SJSA1 (cell line): ENCODE results near the gene CD276. TPM values are rescaled to one million over a fixed set of nuclear protein-coding genes. Genes with fewer than 3 reads are reported as not detected.

Experiments used
- DNase-seq, 2 experiments: peaks; one replicate each; pipeline ENCODE4 v3.0.0-alpha.2; 2015 to 2020; ENCODE audit warnings: low spot score in 2 of 2, low read depth in 1 of 2
- H3K27ac ChIP-seq: fragments of 250-450 bp; sonication (Bioruptor Pico); 2 replicates; pipeline ENCODE4 v1.5.1; 2020; ENCODE audit warnings: mild to moderate bottlenecking, moderate library complexity
- H3K27me3 ChIP-seq: fragments of 250-450 bp; sonication (Bioruptor Pico); replicated peaks from 2 replicates; pipeline ENCODE4 v1.5.1; 2020; ENCODE audit warnings: mild to moderate bottlenecking, moderate library complexity
- H3K36me3 ChIP-seq: fragments of 250-450 bp; sonication (Bioruptor Pico); 2 replicates; pipeline ENCODE4 v1.5.1; 2020; ENCODE audit warnings: mild to moderate bottlenecking
- H3K4me1 ChIP-seq: fragments of 250-450 bp; sonication (Bioruptor Pico); replicated peaks from 2 replicates; pipeline ENCODE4 v1.6.1; 2021; ENCODE audit warnings: mild to moderate bottlenecking
- H3K4me3 ChIP-seq: fragments of 250-450 bp; sonication (Bioruptor Pico); 2 replicates; pipeline ENCODE4 v1.5.1; 2020; ENCODE audit warnings: mild to moderate bottlenecking
- H3K9me3 ChIP-seq: fragments of 250-450 bp; sonication (Bioruptor Pico); replicated peaks from 2 replicates; pipeline ENCODE4 v1.5.1; 2020; ENCODE audit warnings: mild to moderate bottlenecking
- total RNA-seq: library from RNA; depleted of rRNA; stranded (reverse); fragments of >200 nt; shearing (Covaris generic); gene quantifications from 2 replicates; pipeline ENCODE4 v1.2.3, GENCODE V29; 2014

Gene CD276
- total RNA-seq, 1 experiment from 2014 or later, result 81.2 TPM

DNA sequence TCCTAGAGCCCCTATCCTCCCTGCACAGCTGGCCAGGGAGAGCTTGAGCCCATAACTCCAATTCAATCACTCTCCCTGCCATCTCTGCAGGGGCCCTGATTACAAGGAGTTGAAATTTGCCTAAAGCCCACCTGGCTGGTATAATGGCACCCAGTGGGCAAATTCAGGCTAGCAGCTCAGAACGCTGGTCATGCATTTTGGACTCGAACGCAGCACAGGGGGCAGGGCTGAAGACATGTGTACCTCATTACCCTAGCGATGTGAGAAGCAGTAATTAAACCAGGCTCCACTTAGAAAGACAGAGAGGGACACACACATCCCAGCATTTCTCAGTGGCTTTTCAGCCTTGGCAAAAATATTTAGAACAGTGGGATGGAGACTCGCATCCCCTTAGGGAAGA, 65.8 kb downstream of the CD276 start:
- peaks cover 58% of the 10 kb centered on the region for H3K27me3 ChIP-seq
- no peak for DNase-seq
- no peaks in the 10 kb centered on the region for H3K9me3 ChIP-seq
- no peak overlapping the region for H3K27ac ChIP-seq
- peaks cover 6% of the 10 kb centered on the region for H3K4me1 ChIP-seq
- no peaks in the 10 kb centered on the region for H3K36me3 ChIP-seq
- no peak overlapping the region for H3K4me3 ChIP-seq

GRCh38 chr15:73750438-73750837, 66.3 kb downstream of the CD276 start:
- Histone ChIP-seq H3K4me3 (no peak overlapping the region), H3K27me3 (peaks cover 58% of the 10 kb centered on the region), H3K27ac (no peak overlapping the region), H3K4me1 (peaks cover 6% of the 10 kb centered on the region), H3K36me3 (no peaks in the 10 kb centered on the region), H3K9me3 (no peaks in the 10 kb centered on the region)
- no peak for DNase-seq

GRCh38 chr15:73750951-73751350, 66.8 kb downstream of the CD276 start:
- no peaks in the 10 kb centered on the region for H3K36me3 ChIP-seq
- peaks cover 61% of the 10 kb centered on the region for H3K27me3 ChIP-seq
- no peak for DNase-seq
- H3K27ac ChIP-seq, result no peak overlapping the region
- H3K4me1 ChIP-seq, result peaks cover 6% of the 10 kb centered on the region
- H3K9me3 ChIP-seq, result no peaks in the 10 kb centered on the region
- no peak overlapping the region for H3K4me3 ChIP-seq

DNA sequence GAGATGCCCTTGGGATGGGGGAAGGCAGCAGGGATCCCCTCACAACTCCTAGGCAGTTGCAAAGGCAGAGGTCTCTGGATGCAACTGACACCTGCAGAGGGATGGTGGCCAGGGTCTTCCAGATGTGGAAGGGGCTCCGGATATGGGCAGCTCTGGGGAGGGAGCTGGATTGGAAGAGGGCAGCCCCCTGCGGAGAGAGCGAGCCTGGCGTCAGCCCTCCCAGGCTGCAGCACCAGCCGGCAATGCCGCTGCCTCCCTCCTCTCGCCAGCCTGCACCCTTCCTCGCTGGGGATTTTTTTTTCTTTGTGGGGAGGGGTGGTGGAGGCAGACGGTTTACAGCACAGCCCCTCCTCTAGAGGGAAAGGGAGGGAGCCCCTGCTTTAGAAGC, 67.3 kb downstream of the CD276 start:
- Histone ChIP-seq H3K27me3 (peaks cover 65% of the 10 kb centered on the region), H3K4me3 (no peak overlapping the region)

GRCh38 chr15:73751899-73752805, 68.0 kb downstream of the CD276 start:
- peak overlapping the region; percentile 27 for H3K4me3 ChIP-seq
- no peaks in the 10 kb centered on the region for H3K36me3 ChIP-seq
- DNase-seq, result no peak
- peaks cover 68% of the 10 kb centered on the region for H3K27me3 ChIP-seq
- peaks cover 6% of the 10 kb centered on the region for H3K4me1 ChIP-seq
- no peak overlapping the region for H3K27ac ChIP-seq
- peaks cover 3% of the 10 kb centered on the region; the same call in 1 of the 2 replicates for H3K9me3 ChIP-seq

More for the DNA sequence above, 67.3 kb downstream of the CD276 start:
- Histone ChIP-seq H3K36me3 (no peaks in the 10 kb centered on the region), H3K27ac (no peak overlapping the region), H3K4me1 (peaks cover 6% of the 10 kb centered on the region), H3K9me3 (no peaks in the 10 kb centered on the region)
- no peak for DNase-seq

DNA sequence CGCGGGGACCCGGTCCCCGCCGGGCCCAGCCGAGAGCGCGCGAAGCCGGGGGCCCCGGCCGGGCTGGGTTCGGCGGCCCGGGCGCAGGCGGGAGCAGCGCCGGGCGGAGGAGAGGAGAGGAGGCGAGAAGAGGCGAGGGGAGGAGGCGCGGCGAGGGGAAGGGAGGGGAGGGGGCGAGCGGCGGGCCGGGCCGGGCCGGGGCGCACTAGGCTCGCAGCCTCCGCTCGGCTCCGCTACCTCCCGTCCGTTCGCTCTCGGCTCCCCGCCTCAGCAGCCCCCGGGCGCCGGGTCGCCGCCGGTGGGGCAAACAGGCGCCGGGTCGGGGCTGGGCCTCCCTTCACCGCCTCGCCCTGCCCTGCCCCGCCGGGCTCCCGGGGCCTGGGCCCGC, 68.6 kb downstream of the CD276 start:
- H3K27me3 ChIP-seq, result peaks cover 68% of the 10 kb centered on the region
- no peak overlapping the region for H3K27ac ChIP-seq
- peak overlapping the region; percentile 27 for H3K4me3 ChIP-seq
- no peaks in the 10 kb centered on the region for H3K36me3 ChIP-seq
- peaks cover 6% of the 10 kb centered on the region for H3K4me1 ChIP-seq
- DNase-seq, result no peak
- peaks cover 3% of the 10 kb centered on the region; the same call in 1 of the 2 replicates for H3K9me3 ChIP-seq

DNA sequence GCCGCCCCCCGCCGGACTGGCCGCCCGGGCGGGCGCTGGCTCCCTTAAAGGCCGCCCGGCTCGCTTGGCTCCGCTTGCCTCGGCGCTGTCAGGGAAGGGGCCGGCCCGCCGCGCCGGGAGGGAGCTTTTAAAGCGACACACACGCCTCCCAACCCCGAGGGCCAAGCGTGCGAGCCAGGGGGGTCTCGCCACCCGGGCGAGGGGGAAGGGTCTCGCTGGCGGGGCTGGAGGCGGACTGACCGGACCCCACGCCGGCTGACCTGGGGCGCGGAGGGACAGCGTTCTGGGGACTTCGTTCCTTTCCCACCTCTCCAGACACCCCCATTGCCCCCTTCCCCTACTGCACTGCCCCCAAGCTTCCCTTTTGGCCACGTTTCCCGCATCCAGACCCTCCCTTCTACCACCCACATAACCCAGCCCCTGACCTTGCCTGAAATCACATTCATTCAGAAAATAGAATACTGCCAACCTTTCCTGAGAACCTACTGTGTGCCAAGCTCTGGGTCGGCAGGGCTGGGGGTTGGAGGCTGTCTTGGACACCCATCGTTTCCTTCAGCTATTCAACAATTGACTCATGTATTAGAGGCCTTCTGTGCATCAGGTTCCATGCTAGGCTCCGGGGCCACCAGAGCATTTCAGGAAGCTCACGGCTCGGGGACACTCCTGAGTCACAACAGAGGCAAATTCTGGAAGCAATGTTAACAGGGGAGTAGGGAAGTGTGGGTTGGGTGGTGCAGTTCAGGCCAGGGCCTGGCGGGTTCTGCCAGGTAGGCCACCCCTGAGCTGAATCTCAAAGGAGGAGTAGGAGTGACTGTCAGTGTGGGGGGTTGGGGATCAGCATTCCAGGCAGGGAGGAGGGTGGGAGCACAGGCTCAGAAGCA, 69.3 kb downstream of the CD276 start, which contains the start of gene INSYN1:
Gene INSYN1 (minus strand): TSS at position 102 of the 881 bp plus-strand sequence. CDS start 2,221 bp downstream, outside the sequence.
- Histone ChIP-seq H3K27me3 (peaks cover 74% of the 10 kb centered on the region), H3K27ac (no peak within 1 kb of the TSS), H3K9me3 (peaks cover 3% of the 10 kb centered on the region; the same call in 1 of the 2 replicates), H3K36me3 (no peaks in the 10 kb centered on the region), H3K4me1 (peaks cover 6% of the 10 kb centered on the region), H3K4me3 (peak within 1 kb of the TSS; percentile 27)
- DNase-seq, result no peak

DNA sequence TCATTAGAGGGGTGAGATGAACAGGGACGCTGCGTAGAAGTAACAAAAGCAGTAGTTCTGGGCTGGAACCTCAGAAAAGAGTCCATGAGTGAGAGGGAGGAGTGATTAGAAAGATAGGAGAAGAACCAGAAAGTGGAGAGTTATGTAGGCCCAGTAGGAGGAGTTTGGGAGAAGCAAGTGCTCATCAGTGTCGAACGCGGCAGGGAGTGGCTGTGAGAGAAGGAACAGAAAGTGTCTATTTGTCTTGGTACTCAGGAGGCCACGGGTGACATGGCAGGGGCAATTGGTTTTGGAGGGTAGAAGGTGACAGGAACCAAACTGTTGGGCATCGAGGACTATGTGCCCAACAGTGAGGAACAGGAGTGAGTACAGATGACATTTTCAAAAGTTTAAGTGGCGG, 70.3 kb downstream of the CD276 start:
- Histone ChIP-seq H3K4me3 (no peak overlapping the region), H3K9me3 (peaks cover 3% of the 10 kb centered on the region; the same call in 1 of the 2 replicates), H3K36me3 (no peaks in the 10 kb centered on the region), H3K27me3 (peaks cover 71% of the 10 kb centered on the region), H3K27ac (no peak overlapping the region), H3K4me1 (peaks cover 6% of the 10 kb centered on the region)
- no peak for DNase-seq

- Histone ChIP-seq H3K9me3 (peaks cover 3% of the 10 kb centered on the region; the same call in 1 of the 2 replicates), H3K4me3 (no peak overlapping the region), H3K27ac (no peak overlapping the region), H3K27me3 (peaks cover 64% of the 10 kb centered on the region), H3K4me1 (peaks cover 6% of the 10 kb centered on the region), H3K36me3 (no peaks in the 10 kb centered on the region)
- DNase-seq, result no peak
Measured at GRCh38 chr15:73755481-73755880, 71.3 kb downstream of the CD276 start.

GRCh38 chr15:73755946-73756345, 71.8 kb downstream of the CD276 start:
- no peaks in the 10 kb centered on the region for H3K36me3 ChIP-seq
- H3K27me3 ChIP-seq, result peaks cover 64% of the 10 kb centered on the region
- peaks cover 6% of the 10 kb centered on the region for H3K4me1 ChIP-seq
- DNase-seq, result no peak
- H3K4me3 ChIP-seq, result no peak overlapping the region
- H3K27ac ChIP-seq, result no peak overlapping the region
- peaks cover 3% of the 10 kb centered on the region; the same call in 1 of the 2 replicates for H3K9me3 ChIP-seq

GRCh38 chr15:73756390-73756789, 72.2 kb downstream of the CD276 start:
- H3K27ac ChIP-seq, result no peak overlapping the region
- H3K9me3 ChIP-seq, result peaks cover 3% of the 10 kb centered on the region; the same call in 1 of the 2 replicates
- H3K27me3 ChIP-seq, result peaks cover 64% of the 10 kb centered on the region
- H3K36me3 ChIP-seq, result no peaks in the 10 kb centered on the region
- H3K4me1 ChIP-seq, result peaks cover 6% of the 10 kb centered on the region
- no peak overlapping the region for H3K4me3 ChIP-seq
- no peak for DNase-seq

DNA sequence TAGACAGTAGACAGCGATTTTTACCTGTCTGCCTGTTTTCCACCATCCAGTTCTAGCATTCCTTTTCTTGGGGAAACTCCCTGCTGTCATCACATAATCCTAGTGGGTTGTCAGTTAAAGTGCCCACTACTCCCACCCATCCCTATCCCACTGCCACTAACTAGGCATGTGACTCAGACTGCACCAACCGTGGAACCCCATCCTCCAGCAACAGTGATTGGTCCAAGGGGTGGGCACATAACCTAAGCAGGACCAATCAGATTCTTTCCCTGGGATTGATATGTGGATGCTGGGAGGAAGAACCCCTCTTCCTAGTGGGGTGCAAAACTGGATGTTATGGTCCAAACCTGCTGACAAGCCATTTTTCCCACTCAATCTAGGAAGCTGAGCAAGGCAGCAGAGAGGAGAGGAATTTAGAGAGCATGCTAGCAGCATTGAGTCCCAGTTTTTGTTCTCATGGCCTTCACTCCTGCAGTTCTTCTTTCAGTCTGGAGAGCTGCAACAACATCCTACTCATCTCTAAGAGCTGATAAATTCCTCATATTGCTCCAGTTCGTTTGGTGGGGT, 72.8 kb downstream of the CD276 start:
- Histone ChIP-seq H3K4me3 (no peak overlapping the region), H3K9me3 (peaks cover 3% of the 10 kb centered on the region; the same call in 1 of the 2 replicates), H3K4me1 (peaks cover 6% of the 10 kb centered on the region), H3K27ac (no peak overlapping the region), H3K27me3 (peaks cover 66% of the 10 kb centered on the region), H3K36me3 (no peaks in the 10 kb centered on the region)
- no peak for DNase-seq

DNA sequence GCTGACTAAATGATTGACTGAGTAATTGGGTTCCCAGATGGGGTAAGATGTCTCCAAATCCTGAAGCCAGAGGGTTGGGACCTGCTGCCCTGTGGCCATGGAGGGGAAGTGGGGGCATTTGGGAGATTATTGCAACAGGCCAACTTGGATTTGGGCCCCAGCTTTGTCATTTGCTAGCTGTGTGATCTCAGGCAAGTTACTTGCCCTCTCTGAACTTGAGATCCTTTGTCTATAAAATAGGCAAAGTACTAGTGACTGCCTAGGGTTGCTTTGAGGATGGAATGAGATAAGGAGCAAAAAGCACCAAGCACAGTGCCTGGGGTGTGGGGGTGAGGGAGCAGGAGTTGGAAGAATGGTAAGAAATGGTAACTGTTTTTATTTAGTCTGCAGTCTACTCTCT, 73.4 kb downstream of the CD276 start:
- Histone ChIP-seq H3K36me3 (no peaks in the 10 kb centered on the region), H3K4me3 (no peak overlapping the region), H3K9me3 (peaks cover 3% of the 10 kb centered on the region; the same call in 1 of the 2 replicates), H3K27me3 (peaks cover 64% of the 10 kb centered on the region), H3K27ac (no peak overlapping the region), H3K4me1 (peaks cover 1% of the 10 kb centered on the region)
- DNase-seq, result no peak
